HCT116 (cell line): ENCODE measurements around the gene DIS3L.

ENCODE experiments used
- CTCF ChIP-seq, 3 experiments: fragments of 200-600 bp in 1 of 3; sonication (generic) in 1 of 3; IDR thresholded peaks in 2 of 3; conservative IDR thresholded peaks in 1 of 3; 2 replicates each; pipeline ENCODE4 v1.5.1; 2012 to 2017; ENCODE audit warnings: low read depth in 2 of 3, low read length in 2 of 3, antibody characterized with exemption in 1 of 3, borderline replicate concordance in 1 of 3, control low read depth in 1 of 3, mild to moderate bottlenecking in 1 of 3, mixed read lengths in 1 of 3, mixed run types in 1 of 3, moderate library complexity in 1 of 3; ENCODE audit not compliant: insufficient read depth in 1 of 3
- EZH2 ChIP-seq: fragments of 200-600 bp; sonication (generic); IDR thresholded peaks from 2 replicates; pipeline ENCODE4 v1.6.1; 2017; ENCODE audit warnings: antibody characterized with exemption, mixed run types
- FOSL1 ChIP-seq: IDR thresholded peaks from 2 replicates; pipeline ENCODE4 v1.6.1; 2012; ENCODE audit warnings: low read depth
- POLR2A ChIP-seq: IDR thresholded peaks from 2 replicates; pipeline ENCODE4 v1.7.0; 2011; ENCODE audit warnings: borderline replicate concordance; ENCODE audit not compliant: insufficient read depth, insufficient read length; ENCODE audit errors: extremely low read depth
- REST ChIP-seq: IDR thresholded peaks from 2 replicates; pipeline ENCODE4 v1.6.1; 2012; ENCODE audit warnings: low read depth
- YY1 ChIP-seq: IDR thresholded peaks from 2 replicates; pipeline ENCODE4 v1.6.1; 2011; ENCODE audit warnings: low read length, low read depth, moderate library complexity, mild to moderate bottlenecking; ENCODE audit not compliant: insufficient replicate concordance; ENCODE audit errors: extremely low read depth
- ZFX ChIP-seq: fragments of 450-650 bp; IDR thresholded peaks from 2 replicates; pipeline ENCODE4 v1.6.1; 2017

GRCh38 chr15:66264859-66265513 is 28.4 kb upstream of the DIS3L start:
- no peak for TF ChIP-seq CTCF (IDR thresholded peaks at IDR 0.05 in 2 of 3, conservative IDR thresholded peaks at IDR 0.05 in 1 of 3; ENCODE audit: borderline replicate concordance in 1 of 3, insufficient read depth in 1 of 3, low read depth in 2 of 3, low read length in 2 of 3)
- TF ChIP-seq POLR2A: no peak
- TF ChIP-seq REST: no peak
- TF ChIP-seq YY1: no peak
- no peak for TF ChIP-seq EZH2
- TF ChIP-seq FOSL1: no peak
- TF ChIP-seq ZFX: no peak
